ENCODE results near the gene TIMM22.

DNA sequence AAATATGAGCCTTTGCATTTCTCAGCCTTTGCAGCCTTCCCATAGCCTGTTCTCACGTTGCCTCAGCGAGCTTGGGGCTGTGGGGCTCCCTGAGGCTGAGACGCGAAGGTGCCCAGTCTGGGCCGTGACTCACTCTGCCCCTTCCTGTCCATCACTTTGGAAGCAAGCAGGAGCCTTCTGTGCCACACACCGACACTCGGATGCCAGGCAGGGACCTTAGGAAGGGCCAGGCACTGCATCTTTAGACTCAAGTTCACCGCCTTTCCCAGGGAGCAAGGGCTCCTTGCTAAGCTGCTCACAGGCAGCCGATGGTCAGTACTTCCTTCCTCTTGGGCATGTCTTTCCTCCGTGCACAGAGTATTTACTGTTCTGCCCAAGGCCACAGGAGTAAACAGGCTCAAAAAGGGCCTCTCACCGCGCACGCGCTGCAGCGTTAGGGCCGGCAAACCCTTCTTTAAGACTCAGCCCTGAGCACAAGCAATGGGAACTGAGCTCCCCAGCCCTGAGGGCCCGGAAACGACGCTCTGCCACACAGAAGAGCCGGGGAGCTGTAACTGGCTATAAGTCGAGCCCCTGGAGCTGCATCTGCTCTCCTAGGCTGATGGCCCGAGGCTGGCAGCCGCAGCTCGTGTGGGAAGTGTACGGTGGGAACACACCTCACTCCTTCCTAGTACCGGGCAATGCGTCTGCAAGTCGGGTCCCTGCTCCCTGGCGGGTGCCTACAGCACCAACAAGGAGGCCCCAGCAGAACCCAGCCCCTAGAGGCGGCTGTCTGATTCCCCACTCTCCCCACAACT, 7.2 kb downstream of the TIMM22 start:
- no peak for TF ChIP-seq EZH2 (IDR thresholded peaks at IDR 0.05)
- TF ChIP-seq POLR2AphosphoS5 (IDR thresholded peaks at IDR 0.05; ENCODE audit: borderline replicate concordance, low read depth, low read length) = no peak
